ENCODE data around the gene MAGI1. TPM values are rescaled to one million over a fixed set of nuclear protein-coding genes. Genes with fewer than 3 reads are reported as not detected.
A peak's percentile ranks its signal among the peaks of the same experiment; 100 is the strongest.

MAGI1 gene
- total RNA-seq, 1 experiment from 2014 or later: 3.4 TPM

DNA sequence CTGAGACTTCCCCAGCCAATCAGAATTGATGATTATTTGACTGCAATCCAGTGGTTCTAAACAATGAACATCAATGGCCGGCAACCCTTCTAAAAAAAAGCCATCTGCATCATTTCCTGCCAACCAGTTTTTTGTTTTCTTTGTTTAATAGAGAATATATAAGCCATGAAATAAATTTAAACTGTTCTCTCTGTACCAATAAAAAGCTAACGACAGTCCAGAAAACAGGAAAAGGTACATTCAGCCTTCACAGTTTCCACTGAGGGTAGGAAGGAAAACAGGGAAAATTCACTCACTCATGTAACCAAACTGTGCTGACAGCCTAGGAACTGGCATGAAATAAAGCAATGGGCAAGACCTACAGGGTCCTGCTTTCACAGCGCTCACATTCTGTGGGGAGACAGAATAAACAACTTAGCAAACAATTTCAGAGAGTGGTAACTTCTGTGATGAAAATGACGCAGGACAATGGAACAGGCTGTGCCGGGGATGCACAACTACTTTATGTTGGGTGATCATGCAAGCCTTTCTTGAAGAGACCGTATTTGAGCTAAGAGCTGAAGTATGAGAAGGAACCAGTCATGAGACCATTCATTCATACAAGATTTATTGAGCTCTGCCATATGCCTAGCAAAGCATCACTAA lies 630.1 kb downstream of the MAGI1 start:
- no peak overlapping the region for H3K4me3 ChIP-seq

GRCh38 chr3:65406470-65406869 lies 632.2 kb downstream of the MAGI1 start:
- H3K36me3 ChIP-seq: no peaks in the 10 kb centered on the region
- no peaks in the 10 kb centered on the region for H3K27me3 ChIP-seq
- no peaks in the 10 kb centered on the region for H3K9me3 ChIP-seq
- no peak for DNase-seq
- no peak overlapping the region for H3K4me3 ChIP-seq

More for the DNA sequence above, 630.1 kb downstream of the MAGI1 start:
- Histone ChIP-seq H3K9me3 (no peaks in the 10 kb centered on the region), H3K27me3 (no peaks in the 10 kb centered on the region), H3K36me3 (no peaks in the 10 kb centered on the region)
- DNase-seq: no peak

DNA sequence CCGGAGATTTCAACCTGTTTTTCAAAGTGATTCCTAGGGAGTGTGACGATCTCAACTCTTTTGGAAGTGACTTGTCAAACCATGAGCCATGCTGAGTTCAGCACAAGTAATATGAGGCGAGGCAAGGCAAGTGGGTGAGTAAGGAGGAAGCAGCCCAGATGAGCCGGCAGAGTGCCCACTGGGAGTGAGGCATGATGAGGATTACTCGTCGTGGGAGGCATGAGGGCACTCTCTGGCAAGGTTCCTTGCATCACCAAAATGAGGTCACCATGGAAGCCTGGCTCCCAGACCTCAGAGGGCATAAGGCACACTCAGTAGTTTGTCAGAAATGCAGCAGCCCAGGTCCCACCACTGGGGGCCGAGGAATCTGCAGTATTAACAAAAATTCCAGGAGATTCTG lies 636.1 kb downstream of the MAGI1 start:
- Histone ChIP-seq H3K4me3 (no peak overlapping the region), H3K27me3 (no peaks in the 10 kb centered on the region), H3K9me3 (no peaks in the 10 kb centered on the region), H3K36me3 (no peaks in the 10 kb centered on the region)
- DNase-seq: peak; percentile 94

DNA sequence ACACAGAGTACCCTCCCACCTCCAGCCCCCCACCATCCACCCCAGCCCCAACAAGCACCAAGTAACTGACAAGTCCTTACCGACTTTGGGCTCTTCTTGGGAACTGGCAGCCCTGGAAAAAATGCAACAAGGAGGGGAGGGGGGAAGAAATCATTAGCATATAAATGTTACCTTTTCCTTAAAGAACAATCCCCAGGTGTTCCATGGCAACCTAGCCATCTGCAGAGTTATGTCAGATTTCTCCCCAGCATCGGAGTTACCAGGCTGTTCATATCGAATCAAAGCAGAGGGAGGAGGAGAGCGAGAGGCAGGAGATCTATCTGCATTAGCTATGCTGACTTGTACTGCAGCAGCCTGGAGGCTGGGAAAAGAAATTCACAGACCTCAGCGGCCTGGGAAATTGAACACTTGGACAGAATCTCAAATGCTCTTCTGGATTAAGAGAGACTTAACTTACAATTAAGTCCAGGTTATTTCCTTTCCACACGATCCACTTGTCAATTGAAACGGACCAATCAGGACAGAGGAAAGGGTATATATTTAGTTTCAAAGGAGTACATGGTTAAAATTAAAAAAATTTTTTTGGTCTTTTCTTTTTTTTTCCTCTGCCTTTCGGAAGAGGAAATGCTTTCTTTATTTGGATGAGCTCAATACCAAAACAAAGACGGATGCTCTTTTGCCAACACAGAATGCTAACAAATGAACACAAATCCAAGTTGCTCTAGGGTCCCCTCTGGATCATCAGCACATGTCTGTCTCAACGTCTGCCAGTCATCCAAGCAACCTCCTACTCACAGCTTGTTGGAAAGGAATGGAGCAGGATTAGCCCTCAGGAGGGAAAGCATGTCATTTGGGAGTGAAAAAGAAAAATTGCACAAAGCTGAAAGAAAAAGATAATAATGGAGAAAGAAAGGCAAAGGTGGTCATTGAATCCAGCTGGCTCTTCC lies 637.1 kb downstream of the MAGI1 start:
- no peak overlapping the region for H3K4me3 ChIP-seq
- no peaks in the 10 kb centered on the region for H3K9me3 ChIP-seq
- DNase-seq: no peak

GRCh38 chr3:65400899-65401298 lies 637.8 kb downstream of the MAGI1 start:
- no peak for DNase-seq
- no peaks in the 10 kb centered on the region for H3K9me3 ChIP-seq

More for the DNA sequence above, 637.1 kb downstream of the MAGI1 start:
- Histone ChIP-seq H3K27me3 (no peaks in the 10 kb centered on the region), H3K36me3 (no peaks in the 10 kb centered on the region)

GRCh38 chr3:65398953-65399352 lies 639.8 kb downstream of the MAGI1 start:
- no peak for DNase-seq
- H3K9me3 ChIP-seq: no peaks in the 10 kb centered on the region
- no peaks in the 10 kb centered on the region for H3K27me3 ChIP-seq
- H3K4me3 ChIP-seq: no peak overlapping the region
- H3K36me3 ChIP-seq: no peaks in the 10 kb centered on the region

More at GRCh38 chr3:65400899-65401298, 637.8 kb downstream of the MAGI1 start:
- H3K27me3 ChIP-seq: no peaks in the 10 kb centered on the region
- no peaks in the 10 kb centered on the region for H3K36me3 ChIP-seq
- H3K4me3 ChIP-seq: no peak overlapping the region

DNA sequence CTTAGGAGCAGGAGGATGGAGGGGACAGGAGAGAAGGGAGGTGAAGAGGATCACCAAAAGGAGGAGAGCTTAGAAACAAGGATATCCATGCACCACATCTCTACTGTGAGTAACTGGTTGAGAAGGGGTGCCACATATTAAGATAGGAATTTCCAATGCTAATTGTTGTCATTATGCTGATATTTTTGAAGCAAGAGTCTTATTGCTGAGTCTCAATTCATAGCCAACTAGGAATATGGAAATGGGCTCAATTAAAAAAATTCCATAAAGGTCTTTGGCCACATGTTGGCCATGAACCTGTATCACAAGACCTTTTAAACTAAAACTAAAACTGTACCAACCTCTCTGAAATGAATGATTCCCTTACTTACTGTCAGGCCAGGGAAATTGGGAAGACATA lies 642.6 kb downstream of the MAGI1 start:
- no peaks in the 10 kb centered on the region for H3K9me3 ChIP-seq
- no peak for DNase-seq
- H3K36me3 ChIP-seq: no peaks in the 10 kb centered on the region
- no peaks in the 10 kb centered on the region for H3K27me3 ChIP-seq
- no peak overlapping the region for H3K4me3 ChIP-seq

GRCh38 chr3:65391068-65391467 lies 647.6 kb downstream of the MAGI1 start:
- H3K4me3 ChIP-seq: no peak overlapping the region
- H3K9me3 ChIP-seq: no peaks in the 10 kb centered on the region
- no peak for DNase-seq
- H3K27me3 ChIP-seq: no peaks in the 10 kb centered on the region
- no peaks in the 10 kb centered on the region for H3K36me3 ChIP-seq

GRCh38 chr3:65385805-65386204 lies 652.9 kb downstream of the MAGI1 start:
- H3K27me3 ChIP-seq: no peaks in the 10 kb centered on the region
- H3K36me3 ChIP-seq: no peaks in the 10 kb centered on the region
- H3K4me3 ChIP-seq: no peak overlapping the region
- DNase-seq: no peak
- H3K9me3 ChIP-seq: no peaks in the 10 kb centered on the region

- no peak for DNase-seq
- no peaks in the 10 kb centered on the region for H3K36me3 ChIP-seq
- H3K4me3 ChIP-seq: no peak overlapping the region
- no peaks in the 10 kb centered on the region for H3K27me3 ChIP-seq
- H3K9me3 ChIP-seq: no peaks in the 10 kb centered on the region
These were observed 657.2 kb downstream of the MAGI1 start for GRCh38 chr3:65381496-65382010.

- no peaks in the 10 kb centered on the region for H3K27me3 ChIP-seq
- no peaks in the 10 kb centered on the region for H3K36me3 ChIP-seq
- H3K4me3 ChIP-seq: no peak overlapping the region
- H3K9me3 ChIP-seq: no peaks in the 10 kb centered on the region
- no peak for DNase-seq
These were observed 659.5 kb downstream of the MAGI1 start for GRCh38 chr3:65379223-65379622.

GRCh38 chr3:65377637-65378036 lies 661.1 kb downstream of the MAGI1 start:
- DNase-seq: no peak
- no peaks in the 10 kb centered on the region for H3K27me3 ChIP-seq
- no peaks in the 10 kb centered on the region for H3K36me3 ChIP-seq
- no peaks in the 10 kb centered on the region for H3K9me3 ChIP-seq
- no peak overlapping the region for H3K4me3 ChIP-seq

GRCh38 chr3:65376426-65376825 lies 662.3 kb downstream of the MAGI1 start:
- H3K36me3 ChIP-seq: no peaks in the 10 kb centered on the region
- H3K9me3 ChIP-seq: no peaks in the 10 kb centered on the region
- no peak overlapping the region for H3K4me3 ChIP-seq
- H3K27me3 ChIP-seq: no peaks in the 10 kb centered on the region
- DNase-seq: no peak

DNA sequence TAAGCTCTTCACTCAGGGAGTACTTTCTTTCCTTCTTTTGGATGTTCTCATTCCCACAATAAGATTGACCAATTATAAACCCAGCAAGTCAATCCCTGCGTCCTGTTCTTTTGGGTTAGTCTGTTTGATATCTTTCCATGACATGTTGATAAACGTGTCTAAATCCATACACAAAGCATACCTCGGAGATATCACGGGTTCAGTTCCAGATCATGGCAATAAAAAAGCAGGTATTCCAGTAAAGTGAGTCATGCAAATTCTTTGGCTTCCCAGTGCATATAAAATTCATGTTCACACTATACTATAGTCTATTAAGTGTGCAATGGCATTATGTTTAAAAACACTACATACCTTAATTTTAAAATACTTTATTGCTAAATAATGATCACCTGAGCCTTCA lies 667.7 kb downstream of the MAGI1 start:
- Histone ChIP-seq H3K9me3 (no peaks in the 10 kb centered on the region), H3K4me3 (no peak overlapping the region), H3K27me3 (no peaks in the 10 kb centered on the region), H3K36me3 (no peaks in the 10 kb centered on the region)
- no peak for DNase-seq

GRCh38 chr3:65368866-65369265 lies 669.9 kb downstream of the MAGI1 start:
- H3K4me3 ChIP-seq: no peak overlapping the region
- no peak for DNase-seq
- H3K9me3 ChIP-seq: no peaks in the 10 kb centered on the region
- H3K36me3 ChIP-seq: no peaks in the 10 kb centered on the region
- no peaks in the 10 kb centered on the region for H3K27me3 ChIP-seq

GRCh38 chr3:65362688-65363087 lies 676.0 kb downstream of the MAGI1 start:
- no peak overlapping the region for H3K4me3 ChIP-seq
- H3K36me3 ChIP-seq: no peaks in the 10 kb centered on the region
- no peaks in the 10 kb centered on the region for H3K27me3 ChIP-seq
- H3K9me3 ChIP-seq: no peaks in the 10 kb centered on the region
- no peak for DNase-seq

GRCh38 chr3:65361448-65361847 lies 677.3 kb downstream of the MAGI1 start:
- Histone ChIP-seq H3K9me3 (no peaks in the 10 kb centered on the region), H3K4me3 (no peak overlapping the region), H3K27me3 (no peaks in the 10 kb centered on the region), H3K36me3 (no peaks in the 10 kb centered on the region)
- DNase-seq: no peak

Measured in MG63 (cell line).